Measurements from ENCODE around the gene RALGAPA2. TPM values are rescaled to one million over a fixed set of nuclear protein-coding genes. Genes with fewer than 3 reads are reported as not detected.

RALGAPA2 gene
- polyA plus RNA-seq, 2 of the 4 experiments (the other 2 are of a cell fraction) = 4.0 to 4.7 TPM

- no peaks in the 10 kb centered on the region for H3K4me1 ChIP-seq
- no peak for ATAC-seq
- no peak overlapping the region for H3K27ac ChIP-seq
- no peak overlapping the region for H3K4me2 ChIP-seq
- ChIA-PET POLR2A (no interaction called here), CTCF (no interaction called here)
- 0 out of 3 replicates have a peak, but pooled peaks cover 2% of the 10 kb centered on the region for H3K9me3 ChIP-seq
- no peak for TF ChIP-seq FOXS1 (CRISPR knock-in tag; IDR thresholded peaks at IDR 0.05)
- TF ChIP-seq MAZ (IDR thresholded peaks at IDR 0.05; ENCODE audit: borderline replicate concordance, low read depth, low read length) = no peak
- TF ChIP-seq CHD2 (IDR thresholded peaks at IDR 0.05; ENCODE audit: low read length, partially characterized antibody) = no peak
- TF ChIP-seq HDAC2 (IDR thresholded peaks at IDR 0.05) = no peak
- TF ChIP-seq EHMT2 (IDR thresholded peaks at IDR 0.05; ENCODE audit: low read depth) = no peak
- DNase-seq (ENCODE audit: low read depth in 1 of 2, low spot score in 1 of 2) = no peak
- peak; percentile 46 for FAIRE-seq
- 18% methylated on average over 4 of the region's 4 CpGs for WGBS (ENCODE audit: missing lambda C conversion rate)
- H3K4me3 ChIP-seq = no peak overlapping the region
These were observed 368.0 kb downstream of the RALGAPA2 start for GRCh38 chr20:20344476-20344875.

- 0 out of 3 replicates have a peak, but pooled peaks cover 2% of the 10 kb centered on the region for H3K9me3 ChIP-seq
- ChIA-PET POLR2A (no interaction called here), CTCF (interaction anchor here (1.1 kb wide), 1 partner anchor 72 kb away, joined by 3 read pairs; no protein-coding TSS in a partner anchor)
- no peak overlapping the region for H3K27ac ChIP-seq
- H3K4me3 ChIP-seq = no peak overlapping the region
- TF ChIP-seq KDM1A (IDR thresholded peaks at IDR 0.05; ENCODE audit: low read depth) = no peak
- no peak for TF ChIP-seq PBX3 (IDR thresholded peaks at IDR 0.05)
- no peak for TF ChIP-seq ZSCAN20 (CRISPR knock-in tag; IDR thresholded peaks at IDR 0.05)
- no peak for TF ChIP-seq MAX (IDR thresholded peaks at IDR 0.05)
- no peak for TF ChIP-seq MAZ (IDR thresholded peaks at IDR 0.05; ENCODE audit: borderline replicate concordance, low read depth, low read length)
- no peak for TF ChIP-seq CHD2 (IDR thresholded peaks at IDR 0.05; ENCODE audit: low read length, partially characterized antibody)
- no peak for TF ChIP-seq HMGXB4 (CRISPR knock-in tag; IDR thresholded peaks at IDR 0.05; ENCODE audit: borderline replicate concordance)
- TF ChIP-seq PHF8 (IDR thresholded peaks at IDR 0.05; ENCODE audit: borderline replicate concordance, low read depth) = no peak
- no peak for TF ChIP-seq GATA3 (IDR thresholded peaks at IDR 0.05; ENCODE audit: borderline replicate concordance)
- TF ChIP-seq NPAS2 (CRISPR knock-in tag; IDR thresholded peaks at IDR 0.05; ENCODE audit: borderline replicate concordance) = no peak
- TF ChIP-seq HEYL (CRISPR knock-in tag; IDR thresholded peaks at IDR 0.05) = no peak
- no peak for TF ChIP-seq HOXB5 (CRISPR knock-in tag; IDR thresholded peaks at IDR 0.05)
- TF ChIP-seq EHF (CRISPR knock-in tag; IDR thresholded peaks at IDR 0.05) = no peak
- TF ChIP-seq BCL3 (IDR thresholded peaks at IDR 0.05) = no peak
- WGBS (ENCODE audit: missing lambda C conversion rate) = 25% methylated on average over 7 of the region's 7 CpGs
- ATAC-seq = no peak
- DNase-seq (ENCODE audit: low read depth in 1 of 2, low spot score in 1 of 2) = no peak
- no peak overlapping the region for H3K4me2 ChIP-seq
- FAIRE-seq = no peak
- H3K4me1 ChIP-seq = no peaks in the 10 kb centered on the region
These were observed 368.5 kb downstream of the RALGAPA2 start for GRCh38 chr20:20343932-20344331.

Small RNAs within 50 kb of the gene (small RNA-seq; reads per million reads assigned to genes)
- gene EIF4E2P1 (0 reads per million in 6 experiments), gene RN7SL607P (0 reads per million in 6 experiments)
